GM19193 (cell line): ENCODE measurements around the gene LAMB1.

Experiments
- POLR2A ChIP-seq: IDR thresholded peaks from 4 replicates; pipeline ENCODE4 v1.6.1; 2011; ENCODE audit not compliant: insufficient read depth, insufficient read length; ENCODE audit errors: extremely low read depth

The LAMB1 gene

GRCh38 chr7:107934991-107935770 is 67.8 kb downstream of the LAMB1 start:
- TF ChIP-seq POLR2A = no peak

- no peak for TF ChIP-seq POLR2A
Observed at GRCh38 chr7:107933386-107934013, 69.5 kb downstream of the LAMB1 start.

- no peak for TF ChIP-seq POLR2A
Observed at GRCh38 chr7:107932805-107933204, 70.2 kb downstream of the LAMB1 start.

GRCh38 chr7:107931740-107932515 is 71.0 kb downstream of the LAMB1 start:
- TF ChIP-seq POLR2A = no peak

GRCh38 chr7:107926481-107926880 is 76.5 kb downstream of the LAMB1 start:
- no peak for TF ChIP-seq POLR2A

- TF ChIP-seq POLR2A = no peak
Observed at GRCh38 chr7:107924841-107925504, 78.0 kb downstream of the LAMB1 start.

- no peak for TF ChIP-seq POLR2A
Observed at GRCh38 chr7:107922886-107923285, 80.1 kb downstream of the LAMB1 start.

- no peak for TF ChIP-seq POLR2A
Observed at GRCh38 chr7:107920048-107920772, 82.8 kb downstream of the LAMB1 start.

GRCh38 chr7:107918948-107919347 is 84.0 kb downstream of the LAMB1 start:
- TF ChIP-seq POLR2A = no peak

- TF ChIP-seq POLR2A = no peak
Observed at GRCh38 chr7:107917763-107918651, 85.0 kb downstream of the LAMB1 start.

- no peak for TF ChIP-seq POLR2A
Observed at GRCh38 chr7:107915541-107915940, 87.4 kb downstream of the LAMB1 start.

- TF ChIP-seq POLR2A = no peak
Observed at GRCh38 chr7:107914831-107915230, 88.1 kb downstream of the LAMB1 start.

- no peak for TF ChIP-seq POLR2A
Observed at GRCh38 chr7:107913851-107914250, 89.1 kb downstream of the LAMB1 start.
